ENCODE results near the gene LEPR.

Gene LEPR

GRCh38 chr1:65421351-65422025, 1.0 kb downstream of the LEPR start:
- Histone ChIP-seq H3K36me3 (ENCODE audit: control insufficient read depth in 1 of 2, insufficient read depth in 2 of 2, low read length in 2 of 2) (peaks cover 5 to 9% of the 10 kb centered on the region in 2 experiments), H2BK12ac (ENCODE audit: low read length) (no peak overlapping the region), H3K4me2 (ENCODE audit: low read length) (peak overlapping the region; percentile 55), H3K27me3 (ENCODE audit: insufficient read depth, low read length) (no peaks in the 10 kb centered on the region), H3K9ac (ENCODE audit: low read length) (peak overlapping the region; percentile 94), H3K18ac (ENCODE audit: low read length) (no peak overlapping the region), H2AFZ (ENCODE audit: insufficient read depth, low read length, poor library complexity) (no peak overlapping the region), H3K9me3 (ENCODE audit: insufficient read depth, low read depth, low read length) (no peaks in the 10 kb centered on the region), H4K8ac (ENCODE audit: low read depth, low read length) (no peak overlapping the region), H4K91ac (ENCODE audit: low read depth, low read length) (peak overlapping the region; percentile 98), H3K79me1 (ENCODE audit: low read length) (peaks cover 29% of the 10 kb centered on the region), H3K14ac (ENCODE audit: low read length) (no peak overlapping the region), H3K4me1 (ENCODE audit: control insufficient read depth in 1 of 2, insufficient read depth in 2 of 2, low read length in 2 of 2) (peaks cover 19 to 24% of the 10 kb centered on the region in 2 experiments), H4K12ac (ENCODE audit: low read depth, low read length) (no peak overlapping the region), H2BK120ac (ENCODE audit: insufficient read depth, low read length, poor library complexity) (no peak overlapping the region), H2BK5ac (ENCODE audit: low read depth, low read length, poor library complexity) (peak overlapping the region; percentile 86), H3K27ac (ENCODE audit: low read depth, low read length) (peak overlapping the region; percentile 99), H2AK5ac (ENCODE audit: low read length) (no peak overlapping the region), H3K4me3 (ENCODE audit: low read depth, low read length) (peak overlapping the region; percentile 93), H3K4ac (ENCODE audit: low read depth, low read length) (no peak overlapping the region), H3K23ac (ENCODE audit: low read length) (no peak overlapping the region), H3K79me2 (ENCODE audit: control insufficient read depth, insufficient read depth, low read length, poor library complexity) (peaks cover 20% of the 10 kb centered on the region)
- WGBS (ENCODE audit: extremely low coverage, insufficient coverage, insufficient read length) = 100% methylated on average over 2 of the region's 13 CpGs
- peak in 1 of 2 donors; percentile 33 for DNase-seq

- H3K79me2 ChIP-seq (ENCODE audit: control insufficient read depth, insufficient read depth, low read length, poor library complexity) = peaks cover 20% of the 10 kb centered on the region
- H2BK12ac ChIP-seq (ENCODE audit: low read length) = peak overlapping the region; percentile 8
- H4K91ac ChIP-seq (ENCODE audit: low read depth, low read length) = no peak overlapping the region
- peak overlapping the region; percentile 8 for H3K4me2 ChIP-seq (ENCODE audit: low read length)
- H4K12ac ChIP-seq (ENCODE audit: low read depth, low read length) = peak overlapping the region; percentile 74
- no peak overlapping the region for H3K9ac ChIP-seq (ENCODE audit: low read length)
- H2AK5ac ChIP-seq (ENCODE audit: low read length) = no peak overlapping the region
- H2BK120ac ChIP-seq (ENCODE audit: insufficient read depth, low read length, poor library complexity) = no peak overlapping the region
- H3K79me1 ChIP-seq (ENCODE audit: low read length) = peaks cover 29% of the 10 kb centered on the region
- no peak overlapping the region for H3K27ac ChIP-seq (ENCODE audit: low read depth, low read length)
- H3K4me3 ChIP-seq (ENCODE audit: low read depth, low read length) = no peak overlapping the region
- no peaks in the 10 kb centered on the region for H3K9me3 ChIP-seq (ENCODE audit: insufficient read depth, low read depth, low read length)
- H3K18ac ChIP-seq (ENCODE audit: low read length) = peak overlapping the region; percentile 5
- no CpG with 5 or more reads among the region's 12 CpGs for WGBS (ENCODE audit: extremely low coverage, insufficient coverage, insufficient read length)
- H2AFZ ChIP-seq (ENCODE audit: insufficient read depth, low read length, poor library complexity) = no peak overlapping the region
- H3K27me3 ChIP-seq (ENCODE audit: insufficient read depth, low read length) = no peaks in the 10 kb centered on the region
- peak; percentile 55 to 59 for DNase-seq
- no peak overlapping the region for H3K14ac ChIP-seq (ENCODE audit: low read length)
- no peak overlapping the region for H3K23ac ChIP-seq (ENCODE audit: low read length)
- no peak overlapping the region for H2BK5ac ChIP-seq (ENCODE audit: low read depth, low read length, poor library complexity)
- H3K36me3 ChIP-seq (ENCODE audit: control insufficient read depth in 1 of 2, insufficient read depth in 2 of 2, low read length in 2 of 2) = peaks cover 8 to 14% of the 10 kb centered on the region in 2 experiments
- H4K8ac ChIP-seq (ENCODE audit: low read depth, low read length) = peak overlapping the region; percentile 11
- H3K4ac ChIP-seq (ENCODE audit: low read depth, low read length) = peak overlapping the region; percentile 75
- peaks cover 19 to 21% of the 10 kb centered on the region in 2 experiments for H3K4me1 ChIP-seq (ENCODE audit: control insufficient read depth in 1 of 2, insufficient read depth in 2 of 2, low read length in 2 of 2)
These were observed 2.1 kb downstream of the LEPR start for GRCh38 chr1:65422241-65423203.

GRCh38 chr1:65423884-65424572, 3.6 kb downstream of the LEPR start:
- H3K4me1 ChIP-seq (ENCODE audit: control insufficient read depth in 1 of 2, insufficient read depth in 2 of 2, low read length in 2 of 2) = peaks cover 19 to 20% of the 10 kb centered on the region in 2 experiments
- WGBS (ENCODE audit: extremely low coverage, insufficient coverage, insufficient read length) = no CpG with 5 or more reads among the region's 2 CpGs
- H3K9ac ChIP-seq (ENCODE audit: low read length) = no peak overlapping the region
- peaks cover 24% of the 10 kb centered on the region for H3K79me1 ChIP-seq (ENCODE audit: low read length)
- no peak overlapping the region for H2BK120ac ChIP-seq (ENCODE audit: insufficient read depth, low read length, poor library complexity)
- H3K36me3 ChIP-seq (ENCODE audit: control insufficient read depth in 1 of 2, insufficient read depth in 2 of 2, low read length in 2 of 2) = peaks cover 8 to 14% of the 10 kb centered on the region in 2 experiments
- H2BK12ac ChIP-seq (ENCODE audit: low read length) = no peak overlapping the region
- H2AFZ ChIP-seq (ENCODE audit: insufficient read depth, low read length, poor library complexity) = no peak overlapping the region
- no peak overlapping the region for H3K14ac ChIP-seq (ENCODE audit: low read length)
- H3K9me3 ChIP-seq (ENCODE audit: insufficient read depth, low read depth, low read length) = no peaks in the 10 kb centered on the region
- H3K18ac ChIP-seq (ENCODE audit: low read length) = no peak overlapping the region
- H4K91ac ChIP-seq (ENCODE audit: low read depth, low read length) = no peak overlapping the region
- peaks cover 20% of the 10 kb centered on the region for H3K79me2 ChIP-seq (ENCODE audit: control insufficient read depth, insufficient read depth, low read length, poor library complexity)
- H3K4ac ChIP-seq (ENCODE audit: low read depth, low read length) = no peak overlapping the region
- H3K27me3 ChIP-seq (ENCODE audit: insufficient read depth, low read length) = no peaks in the 10 kb centered on the region
- H4K12ac ChIP-seq (ENCODE audit: low read depth, low read length) = no peak overlapping the region
- DNase-seq = peak; percentile 64 to 90
- H2BK5ac ChIP-seq (ENCODE audit: low read depth, low read length, poor library complexity) = no peak overlapping the region
- H3K4me2 ChIP-seq (ENCODE audit: low read length) = no peak overlapping the region
- no peak overlapping the region for H3K23ac ChIP-seq (ENCODE audit: low read length)
- no peak overlapping the region for H2AK5ac ChIP-seq (ENCODE audit: low read length)
- no peak overlapping the region for H4K8ac ChIP-seq (ENCODE audit: low read depth, low read length)
- peak overlapping the region; percentile 59 for H3K27ac ChIP-seq (ENCODE audit: low read depth, low read length)
- H3K4me3 ChIP-seq (ENCODE audit: low read depth, low read length) = no peak overlapping the region

GRCh38 chr1:65424573-65424889, 4.1 kb downstream of the LEPR start:
- Histone ChIP-seq H3K79me2 (ENCODE audit: control insufficient read depth, insufficient read depth, low read length, poor library complexity) (peaks cover 20% of the 10 kb centered on the region), H3K14ac (ENCODE audit: low read length) (peak overlapping the region; percentile 53), H2AFZ (ENCODE audit: insufficient read depth, low read length, poor library complexity) (no peak overlapping the region), H3K4me2 (ENCODE audit: low read length) (no peak overlapping the region), H3K27me3 (ENCODE audit: insufficient read depth, low read length) (no peaks in the 10 kb centered on the region), H3K9ac (ENCODE audit: low read length) (no peak overlapping the region), H4K91ac (ENCODE audit: low read depth, low read length) (no peak overlapping the region), H2BK120ac (ENCODE audit: insufficient read depth, low read length, poor library complexity) (no peak overlapping the region), H3K36me3 (ENCODE audit: control insufficient read depth in 1 of 2, insufficient read depth in 2 of 2, low read length in 2 of 2) (peaks cover 8 to 14% of the 10 kb centered on the region in 2 experiments), H2AK5ac (ENCODE audit: low read length) (no peak overlapping the region), H4K12ac (ENCODE audit: low read depth, low read length) (no peak overlapping the region), H3K27ac (ENCODE audit: low read depth, low read length) (peak overlapping the region; percentile 59), H3K79me1 (ENCODE audit: low read length) (peaks cover 21% of the 10 kb centered on the region), H3K4me1 (ENCODE audit: control insufficient read depth in 1 of 2, insufficient read depth in 2 of 2, low read length in 2 of 2) (peaks cover 19% of the 10 kb centered on the region in 2 experiments), H3K9me3 (ENCODE audit: insufficient read depth, low read depth, low read length) (no peaks in the 10 kb centered on the region), H3K18ac (ENCODE audit: low read length) (peak overlapping the region; percentile 29), H3K4ac (ENCODE audit: low read depth, low read length) (peak overlapping the region; percentile 20), H3K4me3 (ENCODE audit: low read depth, low read length) (no peak overlapping the region), H2BK5ac (ENCODE audit: low read depth, low read length, poor library complexity) (no peak overlapping the region), H3K23ac (ENCODE audit: low read length) (no peak overlapping the region), H2BK12ac (ENCODE audit: low read length) (peak overlapping the region; percentile 61), H4K8ac (ENCODE audit: low read depth, low read length) (no peak overlapping the region)
- DNase-seq = no peak
- WGBS (ENCODE audit: extremely low coverage, insufficient coverage, insufficient read length) = no CpG with 5 or more reads among the region's 1 CpG

Data from trophoblast cell (in vitro differentiated cells and primary cell).